GM19099 (cell line): ENCODE measurements around the gene PKN3.

ENCODE experiments used
- POLR2A ChIP-seq: IDR thresholded peaks from 3 replicates; pipeline ENCODE4 v1.6.1; 2011; ENCODE audit warnings: low read depth; ENCODE audit not compliant: insufficient read length; ENCODE audit errors: extremely low read depth

The PKN3 gene

DNA sequence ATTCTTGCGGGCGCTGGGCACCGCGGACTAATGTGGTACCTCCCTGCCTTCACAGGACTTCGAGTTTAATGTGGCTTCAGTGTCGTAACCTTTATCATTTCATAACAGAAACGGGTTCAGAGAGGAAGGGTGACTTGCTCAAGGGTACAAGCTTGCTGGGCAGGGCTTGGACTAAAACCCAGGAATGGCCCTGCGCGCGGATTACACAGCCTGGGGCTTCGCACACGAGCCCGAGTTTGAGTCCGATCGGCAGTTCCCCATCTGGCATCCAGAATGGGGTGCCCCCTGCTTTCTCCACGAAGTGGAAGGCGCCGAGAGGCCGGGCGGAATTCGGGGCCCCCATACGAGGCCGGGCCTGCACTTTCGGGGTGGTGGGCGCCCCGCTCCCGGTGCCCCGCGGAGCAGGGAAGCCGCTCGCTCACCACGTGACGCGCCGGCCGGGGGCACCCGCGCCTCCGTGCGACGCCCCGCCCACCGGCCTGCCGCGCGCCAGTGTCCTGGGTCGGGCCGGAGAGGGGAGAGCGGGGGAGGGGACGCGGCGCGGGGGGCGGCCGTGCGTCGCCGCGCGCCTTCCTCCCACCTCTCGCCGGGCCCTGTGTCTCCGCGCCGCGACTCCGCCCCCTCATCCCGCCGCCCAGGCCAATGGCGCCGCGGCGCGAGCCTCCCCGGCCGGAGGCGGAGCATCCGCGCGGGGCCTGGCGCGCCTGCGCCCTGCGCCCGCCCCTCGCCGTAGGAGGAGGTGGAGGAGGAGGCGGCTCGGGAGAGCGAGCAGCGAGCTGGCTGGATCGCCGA, 13.6 kb upstream of the PKN3 start, which contains the start of gene SET:
Gene SET (plus strand): TSS at position 722 of the 792 bp plus-strand sequence. CDS start 361 bp downstream, outside the sequence.
- TF ChIP-seq POLR2A: peak; percentile 88

DNA sequence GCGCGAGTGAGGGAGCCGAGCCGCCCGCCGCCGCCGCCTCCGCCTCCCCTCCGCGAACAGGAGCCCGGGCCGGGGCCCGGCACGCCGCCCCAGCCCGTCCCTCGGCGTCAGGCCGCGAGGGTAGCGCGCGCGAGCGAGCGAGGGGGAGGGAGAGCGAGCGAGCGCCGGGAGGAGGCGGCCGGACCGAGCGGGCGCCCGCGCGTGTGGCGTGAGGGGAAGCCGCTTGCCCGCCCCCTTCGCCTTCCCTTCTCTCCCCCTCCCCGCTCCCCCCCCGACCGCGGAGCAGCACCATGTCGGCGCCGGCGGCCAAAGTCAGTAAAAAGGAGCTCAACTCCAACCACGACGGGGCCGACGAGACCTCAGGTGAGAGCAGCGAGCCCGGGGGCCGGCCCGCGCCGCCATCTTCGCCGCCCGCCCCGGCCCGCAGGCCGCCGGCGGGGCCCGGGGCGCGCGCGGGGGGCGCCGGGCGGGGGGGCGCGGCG, 13.0 kb upstream of the PKN3 start:
- no peak for TF ChIP-seq POLR2A

- peak; percentile 27 for TF ChIP-seq POLR2A
Measured at GRCh38 chr9:128689820-128690683, 12.3 kb upstream of the PKN3 start.

GRCh38 chr9:128690684-128691034, 11.6 kb upstream of the PKN3 start:
- TF ChIP-seq POLR2A: no peak

DNA sequence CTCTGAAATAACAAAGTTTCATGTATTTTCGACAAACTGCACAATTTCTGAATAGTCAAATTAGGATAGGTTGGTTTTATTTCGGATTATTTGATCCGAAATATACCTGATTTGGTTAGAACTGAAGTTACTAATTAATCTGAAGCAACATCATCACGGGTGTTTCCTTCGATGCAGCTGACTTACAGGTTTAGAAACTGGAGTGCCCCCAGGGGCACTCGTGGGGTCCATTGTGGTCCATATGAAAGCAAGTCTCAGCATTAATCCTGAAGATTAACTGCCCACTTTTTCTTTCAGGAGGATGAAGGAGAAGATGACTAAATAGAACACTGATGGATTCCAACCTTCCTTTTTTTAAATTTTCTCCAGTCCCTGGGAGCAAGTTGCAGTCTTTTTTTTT, 8.0 kb upstream of the PKN3 start:
- TF ChIP-seq POLR2A: no peak

GRCh38 chr9:128696923-128697707, 5.2 kb upstream of the PKN3 start:
- TF ChIP-seq POLR2A: no peak

- no peak for TF ChIP-seq POLR2A
Measured at GRCh38 chr9:128701227-128701854, 962 bp upstream of the PKN3 start.

- TF ChIP-seq POLR2A: no peak
Measured at GRCh38 chr9:128702949-128703615, 779 bp downstream of the PKN3 start.

DNA sequence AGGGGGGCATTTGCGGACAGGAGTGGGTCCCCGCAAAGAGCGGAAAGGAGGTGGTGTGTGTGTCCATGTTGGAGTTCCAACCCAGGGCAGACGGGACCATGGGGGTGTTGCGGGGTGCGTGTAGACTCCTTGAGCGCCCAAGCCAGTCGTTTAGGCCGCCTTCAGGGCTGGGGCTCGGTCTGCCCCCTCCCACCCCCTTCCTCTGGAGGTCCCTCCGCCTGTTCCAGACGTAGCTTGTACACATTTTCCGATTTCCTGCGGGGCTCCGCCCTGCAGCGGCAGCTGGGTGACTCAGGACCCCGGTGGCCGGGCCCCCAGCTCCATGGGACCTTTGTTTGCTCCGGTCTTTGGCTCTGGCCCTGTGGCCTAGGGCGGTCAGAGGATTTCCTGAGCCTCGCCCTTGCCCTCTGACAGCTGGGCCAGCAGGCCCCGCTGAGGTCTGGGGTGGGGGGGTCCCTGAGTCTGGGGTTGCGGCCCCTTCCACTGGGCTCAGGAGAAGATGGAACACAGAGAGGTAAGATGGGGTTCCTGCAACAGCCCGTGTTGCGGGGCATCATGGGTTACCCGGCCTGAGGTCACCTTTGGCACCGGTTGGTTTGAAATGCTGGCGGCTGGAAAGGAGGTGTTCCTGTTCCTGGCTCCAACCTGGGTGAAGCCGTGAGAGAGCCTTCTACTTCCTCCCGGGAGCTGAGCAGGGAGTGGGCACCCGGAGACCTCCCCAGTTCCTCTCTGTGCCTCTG, 1.5 kb downstream of the PKN3 start:
- no peak for TF ChIP-seq POLR2A

- TF ChIP-seq POLR2A: no peak
Measured at GRCh38 chr9:128704356-128704670, 2.0 kb downstream of the PKN3 start.

DNA sequence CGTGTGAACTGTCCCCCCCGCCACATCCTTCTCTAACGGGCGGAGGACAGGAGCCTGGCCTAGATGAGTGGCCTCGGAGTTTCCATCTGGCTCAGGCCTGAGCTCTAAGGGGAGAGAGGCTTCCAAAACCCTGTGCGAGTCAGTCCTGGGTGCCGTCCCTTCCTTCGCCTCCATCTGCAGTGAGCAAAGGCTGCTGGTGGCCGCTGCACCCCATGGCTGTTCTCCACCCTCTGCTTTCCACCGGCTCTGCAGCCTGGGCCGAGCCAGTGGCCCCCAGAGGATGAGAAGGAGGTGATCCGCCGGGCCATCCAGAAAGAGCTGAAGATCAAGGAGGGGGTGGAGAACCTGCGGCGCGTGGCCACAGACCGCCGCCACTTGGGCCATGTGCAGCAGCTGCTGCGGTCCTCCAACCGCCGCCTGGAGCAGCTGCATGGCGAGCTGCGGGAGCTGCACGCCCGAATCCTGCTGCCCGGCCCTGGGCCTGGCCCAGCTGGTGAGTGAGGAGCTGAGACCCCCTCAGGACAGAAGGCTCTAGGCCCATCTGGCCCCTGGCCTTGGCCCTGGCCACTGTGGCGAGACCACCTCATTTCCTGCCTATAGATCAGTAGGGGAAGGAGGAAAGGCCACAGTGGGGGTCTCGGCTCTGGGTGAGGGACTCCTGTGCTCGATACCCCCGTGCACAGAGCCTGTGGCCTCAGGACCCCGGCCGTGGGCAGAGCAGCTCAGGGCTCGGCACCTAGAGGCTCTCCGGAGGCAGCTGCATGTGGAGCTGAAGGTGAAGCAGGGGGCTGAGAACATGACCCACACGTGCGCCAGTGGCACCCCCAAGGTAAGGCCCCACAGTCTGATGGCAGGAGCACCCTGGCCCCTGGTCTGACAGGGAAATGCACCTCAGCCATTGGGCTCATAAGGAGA, 3.0 kb downstream of the PKN3 start:
- TF ChIP-seq POLR2A: no peak

- TF ChIP-seq POLR2A: no peak
Measured at GRCh38 chr9:128706045-128706444, 3.7 kb downstream of the PKN3 start.
